Measurements from ENCODE around the gene AP4B1. TPM values are rescaled to one million over a fixed set of nuclear protein-coding genes. Genes with fewer than 3 reads are reported as not detected.
A peak's percentile ranks its signal among the peaks of the same experiment; 100 is the strongest.

AP4B1 gene
- total and polyA plus RNA-seq, 2 donors (not counting 1 experiment from before 2014, with no cell fraction given) = 52.2 to 55.2 TPM

DNA sequence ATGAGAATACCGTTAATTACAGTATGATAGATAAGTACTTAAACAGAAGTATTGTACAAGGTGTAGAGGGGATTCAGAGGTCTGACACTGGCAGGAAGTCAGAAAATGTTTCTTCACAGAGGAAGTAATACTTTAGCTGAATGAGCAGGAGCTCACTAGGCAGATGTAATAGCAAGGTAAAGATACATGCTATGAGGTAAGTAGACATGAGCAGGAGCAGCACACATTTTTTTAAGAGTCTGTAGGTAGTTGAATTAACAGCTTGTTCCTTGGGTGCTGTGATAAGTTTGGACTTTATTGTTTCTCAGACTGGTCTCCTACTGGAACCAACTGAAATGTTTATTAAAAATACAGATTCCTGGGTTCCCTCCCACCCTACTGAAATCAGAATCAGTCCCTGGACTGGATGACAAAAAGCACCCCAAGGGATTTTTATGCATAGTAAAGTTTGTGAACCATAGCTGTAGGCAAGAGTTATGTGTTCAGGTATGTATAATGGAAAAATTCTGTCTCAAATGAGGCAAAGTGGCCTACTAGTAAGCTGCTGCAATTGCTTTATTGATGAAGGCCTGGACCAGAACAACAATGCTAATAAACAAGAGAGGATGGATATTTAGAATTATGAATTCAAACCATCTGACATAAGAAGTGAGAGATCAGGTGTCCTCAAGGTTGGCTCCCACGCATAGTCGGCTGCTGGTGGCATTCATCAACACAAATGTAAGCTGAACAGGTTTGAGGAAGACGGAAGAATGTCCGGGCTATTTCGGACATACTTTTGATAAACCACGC is 902 bp downstream of the AP4B1 start:
- CTCF ChIA-PET = interaction anchor here (0.8 to 5.6 kb wide), 15 partner anchors 11 to 1188 kb away, joined by 3 to 94 read pairs (median 5); partner anchors contain the start of genes HIPK1 and PPM1J
- ATAC-seq (ENCODE audit: low read depth) (no peak), DNase-seq (peak; percentile 79)
- peak overlapping the region; percentile 83 for H3K4me2 ChIP-seq (replicated peaks; ENCODE audit: low read depth, low read length, poor library complexity, severe bottlenecking)
- POLR2A ChIA-PET = interaction anchor here (1.0 to 3.5 kb wide), 5 partner anchors 26 to 91 kb away, joined by 4 to 50 read pairs (median 5); partner anchors contain the start of genes HIPK1 and RSBN1
- no peaks in the 10 kb centered on the region for H3K27me3 ChIP-seq (replicated peaks in 1 of 4; ENCODE audit: control extremely low read depth in 1 of 4, control insufficient read depth in 3 of 4, insufficient read depth in 4 of 4, low read length in 3 of 4)
- H3K9ac ChIP-seq (ENCODE audit: low read length) = peak overlapping the region; percentile 85
- intact Hi-C loops (cut with micrococcal nuclease) = loop anchor here (1.0 to 10.0 kb wide), 2 partner anchors 44 to 1189 kb away; partner anchors contain the start of gene PPM1J
- peaks cover 3 to 40% of the 10 kb centered on the region in 2 experiments for H3K36me3 ChIP-seq (replicated peaks in 1 of 2; ENCODE audit: control extremely low read depth in 1 of 2, control insufficient read depth in 1 of 2, extremely low read depth in 1 of 2, insufficient read depth in 2 of 2, low read length in 1 of 2)
- peak overlapping the region; percentile 96 for H2AFZ ChIP-seq (ENCODE audit: insufficient read depth, low read depth, low read length, poor library complexity, severe bottlenecking)
- peaks cover 32 to 39% of the 10 kb centered on the region in 2 donors for H3K4me1 ChIP-seq (ENCODE audit: control insufficient read depth in 2 of 2, insufficient read depth in 2 of 2, low read length in 2 of 2)
- peaks cover 41% of the 10 kb centered on the region for H3K79me2 ChIP-seq (ENCODE audit: control insufficient read depth, insufficient read depth, low read length)
- peak overlapping the region; percentile 87 to 98 (median 92) for H3K4me3 ChIP-seq (ENCODE audit: control extremely low read depth in 1 of 5, extremely low read depth in 1 of 5, insufficient read depth in 1 of 5, low read depth in 2 of 5, low read length in 4 of 5)
- 0% methylated on average over 3 of the region's 7 CpGs for WGBS (ENCODE audit: insufficient coverage)
- no peaks in the 10 kb centered on the region for H3K27me3 Mint-ChIP-seq
- H3K9me3 Mint-ChIP-seq (ENCODE audit: insufficient read depth) = no peaks in the 10 kb centered on the region
- H3K4me1 Mint-ChIP-seq = peaks cover 43% of the 10 kb centered on the region
- H3K9me3 ChIP-seq (ENCODE audit: control extremely low read depth in 1 of 3, control insufficient read depth in 2 of 3, insufficient read depth in 1 of 3, low read length in 2 of 3) = no peaks in the 10 kb centered on the region
- no peak for TF ChIP-seq EZH2 (IDR thresholded peaks at IDR 0.05; ENCODE audit: borderline replicate concordance, insufficient read depth, low read depth, low read length, poor library complexity, severe bottlenecking)
- TF ChIP-seq, protein P1, sequence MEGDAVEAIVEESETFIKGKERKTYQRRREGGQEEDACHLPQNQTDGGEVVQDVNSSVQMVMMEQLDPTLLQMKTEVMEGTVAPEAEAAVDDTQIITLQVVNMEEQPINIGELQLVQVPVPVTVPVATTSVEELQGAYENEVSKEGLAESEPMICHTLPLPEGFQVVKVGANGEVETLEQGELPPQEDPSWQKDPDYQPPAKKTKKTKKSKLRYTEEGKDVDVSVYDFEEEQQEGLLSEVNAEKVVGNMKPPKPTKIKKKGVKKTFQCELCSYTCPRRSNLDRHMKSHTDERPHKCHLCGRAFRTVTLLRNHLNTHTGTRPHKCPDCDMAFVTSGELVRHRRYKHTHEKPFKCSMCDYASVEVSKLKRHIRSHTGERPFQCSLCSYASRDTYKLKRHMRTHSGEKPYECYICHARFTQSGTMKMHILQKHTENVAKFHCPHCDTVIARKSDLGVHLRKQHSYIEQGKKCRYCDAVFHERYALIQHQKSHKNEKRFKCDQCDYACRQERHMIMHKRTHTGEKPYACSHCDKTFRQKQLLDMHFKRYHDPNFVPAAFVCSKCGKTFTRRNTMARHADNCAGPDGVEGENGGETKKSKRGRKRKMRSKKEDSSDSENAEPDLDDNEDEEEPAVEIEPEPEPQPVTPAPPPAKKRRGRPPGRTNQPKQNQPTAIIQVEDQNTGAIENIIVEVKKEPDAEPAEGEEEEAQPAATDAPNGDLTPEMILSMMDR (IDR thresholded peaks at IDR 0.05) = no peak
- peak overlapping the region; percentile 99 for H3K27ac Mint-ChIP-seq
- no peaks in the 10 kb centered on the region for H4K20me1 ChIP-seq (ENCODE audit: control insufficient read depth, insufficient read depth, low read length, poor library complexity, severe bottlenecking)
- H3K4me3 Mint-ChIP-seq = peak overlapping the region; percentile 92
- H3K27ac ChIP-seq (ENCODE audit: low read length in 2 of 2) = peak overlapping the region; percentile 87 to 93

DNA sequence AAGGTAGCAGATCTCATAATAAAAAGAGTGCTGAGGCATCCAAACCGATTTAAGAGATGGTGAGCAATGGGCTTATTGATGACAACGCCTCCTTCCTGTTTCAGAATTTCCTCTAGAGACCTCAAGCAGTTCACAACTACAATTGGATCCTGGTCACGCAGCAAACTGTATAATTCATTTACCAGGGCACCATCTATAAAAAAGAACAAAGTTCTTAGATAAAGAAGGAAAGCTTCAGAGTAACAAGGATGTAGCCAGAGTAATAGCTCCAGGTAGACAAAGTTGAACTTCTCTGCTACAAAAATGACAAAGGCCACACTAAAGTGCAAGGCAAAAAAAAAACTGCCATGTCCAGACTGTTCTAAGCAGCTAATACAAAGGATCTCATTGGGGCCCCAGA is 3.4 kb downstream of the AP4B1 start:
- no peak for DNase-seq
- peaks cover 46% of the 10 kb centered on the region for H3K4me1 Mint-ChIP-seq
- H3K4me3 Mint-ChIP-seq = no peak overlapping the region
- Histone ChIP-seq H3K36me3 (replicated peaks in 1 of 2; ENCODE audit: control extremely low read depth in 1 of 2, control insufficient read depth in 1 of 2, extremely low read depth in 1 of 2, insufficient read depth in 2 of 2, low read length in 1 of 2) (peaks cover 3 to 55% of the 10 kb centered on the region in 2 experiments), H2AFZ (ENCODE audit: insufficient read depth, low read depth, low read length, poor library complexity, severe bottlenecking) (no peak overlapping the region), H3K4me1 (ENCODE audit: control insufficient read depth in 2 of 2, insufficient read depth in 2 of 2, low read length in 2 of 2) (peaks cover 32 to 37% of the 10 kb centered on the region in 2 donors), H3K4me2 (replicated peaks; ENCODE audit: low read depth, low read length, poor library complexity, severe bottlenecking) (no peak overlapping the region), H3K79me2 (ENCODE audit: control insufficient read depth, insufficient read depth, low read length) (peaks cover 31% of the 10 kb centered on the region), H3K27me3 (replicated peaks in 1 of 4; ENCODE audit: control extremely low read depth in 1 of 4, control insufficient read depth in 3 of 4, insufficient read depth in 4 of 4, low read length in 3 of 4) (no peaks in the 10 kb centered on the region), H3K9me3 (ENCODE audit: control extremely low read depth in 1 of 3, control insufficient read depth in 2 of 3, insufficient read depth in 1 of 3, low read length in 2 of 3) (no peaks in the 10 kb centered on the region), H3K27ac (ENCODE audit: low read length in 2 of 2) (no peak overlapping the region), H4K20me1 (ENCODE audit: control insufficient read depth, insufficient read depth, low read length, poor library complexity, severe bottlenecking) (no peaks in the 10 kb centered on the region), H3K9ac (ENCODE audit: low read length) (no peak overlapping the region), H3K4me3 (ENCODE audit: control extremely low read depth in 1 of 5, extremely low read depth in 1 of 5, insufficient read depth in 1 of 5, low read depth in 2 of 5, low read length in 4 of 5) (no peak overlapping the region)
- POLR2A ChIA-PET = no interaction called here
- ATAC-seq (ENCODE audit: low read depth) = no peak
- no CpG with 5 or more reads among the region's 3 CpGs for WGBS (ENCODE audit: insufficient coverage)
- TF ChIP-seq EZH2 (IDR thresholded peaks at IDR 0.05; ENCODE audit: borderline replicate concordance, insufficient read depth, low read depth, low read length, poor library complexity, severe bottlenecking) = no peak
- TF ChIP-seq, protein P1 (IDR thresholded peaks at IDR 0.05) = no peak
- intact Hi-C loops (cut with micrococcal nuclease) = loop anchor here (2.0 to 10.0 kb wide), 2 partner anchors 16 to 1186 kb away; partner anchors contain the start of gene PPM1J
- H3K27me3 Mint-ChIP-seq = no peaks in the 10 kb centered on the region
- no peaks in the 10 kb centered on the region for H3K9me3 Mint-ChIP-seq (ENCODE audit: insufficient read depth)
- CTCF ChIA-PET = interaction anchor here (1.1 to 5.6 kb wide), 3 partner anchors 42 to 66 kb away, joined by 6 to 80 read pairs (median 10); no protein-coding TSS in a partner anchor
- peak overlapping the region; percentile 29 for H3K27ac Mint-ChIP-seq
